Measurements from ENCODE around the gene FOXL3. TPM values are rescaled to one million over a fixed set of nuclear protein-coding genes. Genes with fewer than 3 reads are reported as not detected.

The FOXL3 gene
- total and polyA plus RNA-seq, 3 donors from 2014 or later, result 4.5 to 37.7 (median 14.5) TPM

DNA sequence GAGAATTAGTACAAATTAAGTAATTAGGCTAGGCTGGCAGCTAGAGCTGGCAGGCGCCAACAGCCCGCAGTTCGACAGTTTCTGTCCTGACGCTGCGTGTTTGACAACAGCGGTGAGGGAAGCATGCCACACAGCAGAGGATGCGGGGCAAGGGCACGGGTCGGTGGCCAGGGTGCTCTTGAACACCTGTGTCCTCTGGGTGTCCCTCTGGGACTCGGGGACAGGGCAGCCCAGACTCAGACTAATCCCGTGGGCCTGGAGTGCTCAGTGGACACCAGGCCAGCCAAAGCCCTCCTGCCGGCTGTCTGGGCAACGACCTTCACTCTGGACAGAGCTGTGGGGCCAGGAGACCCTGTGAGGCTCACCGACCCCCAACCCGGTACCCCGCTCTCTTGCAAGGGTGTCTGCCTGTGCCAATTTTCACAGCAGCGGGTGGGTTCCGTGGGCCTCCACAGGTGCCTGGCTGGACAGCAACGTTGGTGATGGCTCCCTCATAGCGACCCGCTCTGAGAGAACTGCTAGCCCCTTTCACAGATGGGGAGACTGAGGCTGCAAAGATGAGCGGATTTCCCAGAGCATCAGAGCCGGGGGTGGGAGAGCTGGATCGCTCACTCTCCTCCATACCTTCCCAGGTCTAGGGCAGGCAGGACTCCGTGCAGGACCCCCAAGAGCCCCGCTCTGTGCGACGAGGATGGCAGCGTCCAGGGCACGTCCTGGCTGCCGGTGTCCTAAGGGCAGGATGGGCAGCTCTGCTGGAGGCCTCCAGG lies 48.5 kb downstream of the FOXL3 start:
- no peaks in the 10 kb centered on the region for H3K36me3 ChIP-seq (ENCODE audit: low read depth, missing control alignments)
- no peak overlapping the region for H3K4me3 ChIP-seq
- no peaks in the 10 kb centered on the region for H3K9me3 ChIP-seq
- H3K27me3 ChIP-seq, result no peaks in the 10 kb centered on the region
- WGBS, 2 donors, result 90 to 97% methylated on average over 21 to 30 of the region's 31 CpGs
- no peak for DNase-seq
- TF ChIP-seq, protein P1, sequence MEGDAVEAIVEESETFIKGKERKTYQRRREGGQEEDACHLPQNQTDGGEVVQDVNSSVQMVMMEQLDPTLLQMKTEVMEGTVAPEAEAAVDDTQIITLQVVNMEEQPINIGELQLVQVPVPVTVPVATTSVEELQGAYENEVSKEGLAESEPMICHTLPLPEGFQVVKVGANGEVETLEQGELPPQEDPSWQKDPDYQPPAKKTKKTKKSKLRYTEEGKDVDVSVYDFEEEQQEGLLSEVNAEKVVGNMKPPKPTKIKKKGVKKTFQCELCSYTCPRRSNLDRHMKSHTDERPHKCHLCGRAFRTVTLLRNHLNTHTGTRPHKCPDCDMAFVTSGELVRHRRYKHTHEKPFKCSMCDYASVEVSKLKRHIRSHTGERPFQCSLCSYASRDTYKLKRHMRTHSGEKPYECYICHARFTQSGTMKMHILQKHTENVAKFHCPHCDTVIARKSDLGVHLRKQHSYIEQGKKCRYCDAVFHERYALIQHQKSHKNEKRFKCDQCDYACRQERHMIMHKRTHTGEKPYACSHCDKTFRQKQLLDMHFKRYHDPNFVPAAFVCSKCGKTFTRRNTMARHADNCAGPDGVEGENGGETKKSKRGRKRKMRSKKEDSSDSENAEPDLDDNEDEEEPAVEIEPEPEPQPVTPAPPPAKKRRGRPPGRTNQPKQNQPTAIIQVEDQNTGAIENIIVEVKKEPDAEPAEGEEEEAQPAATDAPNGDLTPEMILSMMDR (IDR thresholded peaks at IDR 0.05), result no peak
- no peak for TF ChIP-seq POLR2A (IDR thresholded peaks at IDR 0.05)
- H3K27ac ChIP-seq, result no peak overlapping the region
- intact Hi-C loops (cut with DNase I; ENCODE audit: low total_unique reads), result loop anchor here (10.0 kb wide), 1 partner anchor 186 kb away; no protein-coding TSS in a partner anchor
- peaks cover under 1% of the 10 kb centered on the region for H3K4me1 ChIP-seq

DNA sequence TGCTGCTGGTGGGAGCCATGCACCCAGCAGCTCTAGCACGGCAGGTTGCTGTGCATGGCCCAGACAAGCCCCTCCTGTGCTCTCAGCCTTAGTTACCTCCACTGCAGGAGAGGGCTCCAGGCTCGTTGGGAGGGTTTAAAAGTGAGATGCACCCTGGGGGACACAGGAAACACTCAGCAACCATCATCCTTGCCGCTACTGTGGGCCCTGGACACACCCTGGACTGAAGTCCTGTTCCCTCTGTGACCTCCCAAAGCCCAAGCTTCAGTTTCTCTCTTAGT lies 49.0 kb downstream of the FOXL3 start:
- intact Hi-C loops (cut with DNase I; ENCODE audit: low total_unique reads), result loop anchor here (10.0 kb wide), 1 partner anchor 186 kb away; no protein-coding TSS in a partner anchor
- Histone ChIP-seq H3K9me3 (no peaks in the 10 kb centered on the region), H3K36me3 (ENCODE audit: low read depth, missing control alignments) (no peaks in the 10 kb centered on the region), H3K27me3 (no peaks in the 10 kb centered on the region), H3K4me1 (no peaks in the 10 kb centered on the region), H3K4me3 (no peak overlapping the region), H3K27ac (no peak overlapping the region)
- DNase-seq, result no peak
- 77 to 95% methylated on average over 3 of the region's 3 CpGs for WGBS, 2 donors
- no peak for TF ChIP-seq POLR2A (IDR thresholded peaks at IDR 0.05)
- TF ChIP-seq, protein P1 (IDR thresholded peaks at IDR 0.05), result no peak

DNA sequence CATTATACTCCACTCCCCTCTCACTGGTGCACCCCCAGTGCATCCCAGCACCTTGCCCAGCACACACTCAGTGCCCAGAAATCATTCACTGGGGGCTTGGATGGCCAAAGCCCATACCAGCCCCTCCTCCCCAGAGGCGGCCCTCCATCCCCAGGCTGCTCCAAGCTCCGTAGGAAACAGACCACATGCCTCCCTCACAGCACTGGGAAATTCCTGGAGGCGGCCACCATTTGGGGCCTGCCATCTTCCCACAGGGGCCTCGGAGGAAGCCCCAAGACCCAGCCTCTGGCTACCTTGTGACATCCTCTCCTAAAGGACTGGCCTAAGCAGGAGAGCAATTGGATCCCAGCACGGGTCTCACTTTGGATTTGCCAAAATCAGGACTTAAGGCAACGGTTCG lies 49.7 kb downstream of the FOXL3 start:
- WGBS, 2 donors, result 81 to 92% methylated on average over 3 to 7 of the region's 7 CpGs
- Histone ChIP-seq H3K9me3 (no peaks in the 10 kb centered on the region), H3K36me3 (ENCODE audit: low read depth, missing control alignments) (no peaks in the 10 kb centered on the region), H3K4me3 (no peak overlapping the region), H3K4me1 (no peaks in the 10 kb centered on the region), H3K27ac (no peak overlapping the region), H3K27me3 (no peaks in the 10 kb centered on the region)
- TF ChIP-seq, protein P1 (IDR thresholded peaks at IDR 0.05), result no peak
- no peak for TF ChIP-seq POLR2A (IDR thresholded peaks at IDR 0.05)
- no peak for DNase-seq
- intact Hi-C loops (cut with DNase I; ENCODE audit: low total_unique reads), result loop anchor here (10.0 kb wide), 1 partner anchor 185 kb away; no protein-coding TSS in a partner anchor

DNA sequence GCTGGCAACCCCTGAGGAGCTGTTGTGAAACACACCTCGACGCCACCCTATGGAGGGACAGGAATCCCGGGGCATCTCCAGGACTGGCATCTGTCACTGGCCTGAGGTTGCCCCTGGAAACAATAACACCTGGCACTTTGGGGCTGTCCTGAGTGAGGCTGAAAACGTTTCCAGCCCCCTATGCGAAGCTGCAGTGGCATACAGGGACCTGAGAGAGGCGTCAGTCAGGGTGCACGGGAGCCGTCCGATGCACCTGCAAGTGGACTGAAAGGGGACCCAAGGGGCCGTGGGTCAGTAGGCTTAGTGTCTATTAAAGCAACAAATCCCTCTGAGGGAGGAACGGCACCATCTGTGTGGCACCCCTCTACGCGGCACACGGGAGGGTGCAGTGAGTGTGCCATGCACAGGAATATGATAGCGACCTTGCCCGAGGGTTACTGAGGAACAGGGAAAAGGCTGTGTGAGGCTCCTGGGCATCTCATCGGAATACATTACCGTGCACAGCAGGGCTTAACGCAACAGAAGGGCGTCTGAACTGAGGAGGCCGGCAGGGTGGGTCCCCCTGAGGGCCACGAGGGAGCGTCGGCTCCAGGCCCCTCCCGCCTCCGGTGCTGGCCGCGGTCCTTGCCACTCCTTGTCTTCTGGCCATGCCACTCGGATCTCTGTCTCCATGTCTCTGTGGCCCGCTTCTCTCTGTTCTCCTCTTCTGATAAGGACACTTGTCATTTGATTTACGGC lies 50.4 kb downstream of the FOXL3 start:
- DNase-seq, result no peak
- intact Hi-C loops (cut with DNase I; ENCODE audit: low total_unique reads), result no loop called here
- no peaks in the 10 kb centered on the region for H3K36me3 ChIP-seq (ENCODE audit: low read depth, missing control alignments)
- TF ChIP-seq POLR2A (IDR thresholded peaks at IDR 0.05), result no peak
- TF ChIP-seq, protein P1 (IDR thresholded peaks at IDR 0.05), result no peak
- H3K9me3 ChIP-seq, result no peaks in the 10 kb centered on the region
- H3K27ac ChIP-seq, result no peak overlapping the region
- no peak overlapping the region for H3K4me3 ChIP-seq
- H3K27me3 ChIP-seq, result no peaks in the 10 kb centered on the region
- WGBS, 2 donors, result 75 to 85% methylated on average over 30 to 31 of the region's 31 CpGs
- H3K4me1 ChIP-seq, result no peaks in the 10 kb centered on the region

Other genes with a start within 250 kb of the FOXL3 start
- 10 to 100 TPM; 34.0 to 36.7 TPM for gene FAM20C, start 97.6 kb upstream of the FOXL3 start, total RNA-seq
- 14.0 TPM for gene FAM20C, start 97.6 kb upstream of the FOXL3 start, polyA plus RNA-seq (ENCODE audit: insufficient read depth, low read depth, low replicate concordance)
- 10 to 100 TPM; 13.8 TPM for gene PDGFA, start 229.7 kb downstream of the FOXL3 start, total RNA-seq
- gene PDGFA, start 229.7 kb downstream of the FOXL3 start, polyA plus RNA-seq (ENCODE audit: insufficient read depth, low read depth, low replicate concordance), result 7.2 TPM

Measured in testis (tissue), 3 donors.